K562 (cell line): ENCODE measurements around the gene ALK. TPM values are rescaled to one million over a fixed set of nuclear protein-coding genes. Genes with fewer than 3 reads are reported as not detected.

Source experiments
- ATAC-seq: fragments of 200-7000 bp; cut with Tn5 transposase; 3 replicates; pipeline ENCODE4 v1.9.1; 2020; ENCODE audit warnings: moderate library complexity
- BruUV-seq: library from RNA; stranded (reverse); fragments of 400-500 nt; replicated peaks from 2 replicates; lab custom pipeline; 2021; lab: Mats Ljungman, UMichigan
- CTCF ChIA-PET: fragments of 300-600 bp; formaldehyde crosslinking; extraction: SDS; loops from one replicate; lab custom pipeline; 2021; ENCODE audit warnings: low intra/inter-chr PET ratio; lab: Yijun Ruan, JAX
- POLR2A ChIA-PET: fragments of 300-600, 350-650 bp; sonication (Branson Sonifier 250); formaldehyde crosslinking; extraction: SDS; loops from one replicate; lab custom pipeline; 2021; ENCODE audit warnings: antibody characterized with exemption, inconsistent platforms; lab: Yijun Ruan, JAX
- DNase-seq, 4 experiments: peaks; one replicate each; pipeline versions ENCODE4 v3.0.0 to v3.0.0-alpha.2; 2011 to 2018; ENCODE audit warnings: low spot score in 3 of 4, mixed read lengths in 3 of 4; ENCODE audit errors: extremely low read depth in 1 of 4
- FAIRE-seq: peaks from 2 replicates; lab custom pipeline; 2011; peaks lifted over from hg19 to GRCh38; lab: Jason Lieb, UNC
- H2AFZ ChIP-seq: 2 replicates; pipeline ENCODE4 v1.6.0; 2011; ENCODE audit warnings: low read depth, low read length, control low read depth, inconsistent platforms
- H3K27ac ChIP-seq: fragments of 200-600 bp; 3 replicates; pipeline ENCODE4 v1.8.0; 2011; ENCODE audit warnings: low read depth, mild to moderate bottlenecking, control low read depth, inconsistent platforms, low read length, moderate library complexity, mixed read lengths; ENCODE audit errors: extremely low read depth
- H3K27me3 ChIP-seq, 2 experiments: fragments of 300-600 bp in 1 of 2; 2 replicates in 1 of 2; 3 replicates in 1 of 2; pipeline versions ENCODE4 v1.6.0 to v1.8.0; 2011; ENCODE audit warnings: inconsistent platforms in 2 of 2, low read length in 2 of 2, mild to moderate bottlenecking in 1 of 2, mixed read lengths in 1 of 2, moderate library complexity in 1 of 2; ENCODE audit not compliant: control insufficient read depth in 2 of 2, insufficient read depth in 2 of 2
- H3K36me3 ChIP-seq: fragments of 300-600 bp; 3 replicates; pipeline ENCODE4 v1.8.0; 2011; ENCODE audit warnings: mild to moderate bottlenecking, low read length, inconsistent platforms; ENCODE audit not compliant: control insufficient read depth, insufficient read depth
- H3K4me1 ChIP-seq, 2 experiments: fragments of 200-600 bp in 1 of 2; replicated peaks in 1 of 2; 2 replicates in 1 of 2; 3 replicates in 1 of 2; pipeline versions ENCODE4 v1.5.1 to v1.8.0; 2011; ENCODE audit warnings: inconsistent platforms in 2 of 2, low read length in 2 of 2, mild to moderate bottlenecking in 1 of 2, mixed read lengths in 1 of 2, moderate library complexity in 1 of 2; ENCODE audit not compliant: control insufficient read depth in 2 of 2, insufficient read depth in 2 of 2
- H3K4me2 ChIP-seq: 2 replicates; pipeline ENCODE4 v1.6.1; 2011; ENCODE audit warnings: low read length, control low read depth, inconsistent platforms, mixed read lengths; ENCODE audit not compliant: insufficient read depth
- H3K4me3 ChIP-seq: fragments of 200-600 bp; sonication (generic), shearing (Covaris generic); 2 replicates; pipeline ENCODE4 v1.5.1; 2016; ENCODE audit warnings: control low read depth, inconsistent platforms
- H3K79me2 ChIP-seq: fragments of 200-600 bp; 3 replicates; pipeline ENCODE4 v1.8.0; 2011; ENCODE audit warnings: low read length, inconsistent platforms; ENCODE audit not compliant: control insufficient read depth, insufficient read depth
- H3K9ac ChIP-seq, 2 experiments: 2 replicates each; pipeline versions ENCODE4 v1.6.0 to v1.6.1; 2011; ENCODE audit warnings: low read depth in 2 of 2, low read length in 2 of 2, control low read depth in 1 of 2, inconsistent platforms in 1 of 2, mild to moderate bottlenecking in 1 of 2, mixed read lengths in 1 of 2; ENCODE audit not compliant: insufficient read depth in 1 of 2
- H3K9me1 ChIP-seq: one replicate; pipeline ENCODE4 v1.6.0; 2011; ENCODE audit warnings: inconsistent platforms, mild to moderate bottlenecking, low read length, moderate library complexity; ENCODE audit not compliant: control insufficient read depth, insufficient read depth
- H3K9me3 ChIP-seq: replicated peaks from 2 replicates; pipeline ENCODE4 v1.5.1; 2011; ENCODE audit warnings: low read depth, low read length, inconsistent platforms; ENCODE audit not compliant: control insufficient read depth, insufficient read depth
- H4K20me1 ChIP-seq: replicated peaks from 2 replicates; pipeline ENCODE4 v1.6.1; 2011; ENCODE audit warnings: low read length, inconsistent platforms, mixed read lengths; ENCODE audit not compliant: control insufficient read depth, insufficient read depth
- AFF4 ChIP-seq: sonication (generic); formaldehyde crosslinking; IDR thresholded peaks from 2 replicates; pipeline ENCODE4 v1.8.0; 2023; ENCODE audit warnings: mild to moderate bottlenecking, missing genetic modification reagents
- HLTF ChIP-seq: fragments of 450-650 bp; IDR thresholded peaks from 2 replicates; pipeline ENCODE4 v1.6.1; 2016
- HMG20A ChIP-seq: fragments of 450-650 bp; formaldehyde crosslinking; conservative IDR thresholded peaks from 2 replicates; pipeline ENCODE4 v1.4.0; 2020; ENCODE audit warnings: mild to moderate bottlenecking, mixed read lengths
- MYC ChIP-seq, 2 experiments: fragments of 250-450 bp in 1 of 2; sonication (Bioruptor Pico) in 1 of 2; IDR thresholded peaks; 2 replicates each; pipeline versions ENCODE4 v1.5.1 to v1.6.1; 2012 to 2021; ENCODE audit warnings: low read depth in 2 of 2, borderline replicate concordance in 1 of 2, improper control_type of control experiment in 1 of 2, low read length in 1 of 2, mild to moderate bottlenecking in 1 of 2, moderate library complexity in 1 of 2
- NCOA2 ChIP-seq, 2 experiments: fragments of 450-650 bp; IDR thresholded peaks; 2 replicates each; pipeline ENCODE4 v1.6.1; 2018; ENCODE audit warnings: mild to moderate bottlenecking in 2 of 2, moderate library complexity in 1 of 2; ENCODE audit not compliant: partially characterized antibody in 2 of 2
- NFATC3 ChIP-seq: fragments of 450-650 bp; IDR thresholded peaks from 2 replicates; pipeline ENCODE4 v1.6.1; 2017; ENCODE audit warnings: mild to moderate bottlenecking
- UBTF ChIP-seq, 2 experiments: IDR thresholded peaks; 2 replicates each; pipeline ENCODE4 v1.6.1; 2012; ENCODE audit warnings: improper control_type of control experiment in 2 of 2, low read depth in 2 of 2, low read length in 2 of 2, borderline replicate concordance in 1 of 2
- WGBS: fragments of 100-300 bp; shearing (Covaris generic); methylation state at CpG from one replicate; pipeline ENCODE4 v1.1.6; 2016; ENCODE audit warnings: low coverage, mixed read lengths; ENCODE audit not compliant: insufficient coverage; ENCODE audit errors: missing lambda C conversion rate; 5-methylcytosine and 5-hydroxymethylcytosine counted together
- in situ Hi-C: fragments of 300-500 bp; cut with MboI; formaldehyde crosslinking; loops from 4 replicates; pipeline ENCODE4 v1.15.0; 2018; ENCODE audit warnings: inconsistent platforms, mixed read lengths
- intact Hi-C: fragments of 100-400 bp; cut with micrococcal nuclease; formaldehyde crosslinking; loops from 2 replicates; pipeline ENCODE4 v1.14.2; 2022
- polyA plus RNA-seq, 8 experiments: library from polyadenylated mRNA; depleted of rRNA in 4 of 8; stranded (reverse) in 5 of 8; unstranded in 3 of 8; fragments of >200 nt; fragmentation: Nextera tagmentation in 2 of 8; fragmentation: Illumina TruSeq in 1 of 8; extraction: Ambion mirVana in 2 of 8; extraction: Trizol in 1 of 8; gene quantifications; 2 replicates each; pipeline versions ENCODE4 v1.2.1 to v1.2.3, GENCODE V29; 2011 to 2014; ENCODE audit warnings: inconsistent platforms in 1 of 8, missing spikeins in 1 of 8
- total RNA-seq, 7 experiments: library from RNA; depleted of rRNA in 6 of 7; stranded (reverse); fragments of >200 nt in 6 of 7; fragmentation: Illumina TruSeq in 2 of 7; extraction: Trizol in 2 of 7; gene quantifications; 2 replicates each; pipeline versions ENCODE4 v1.2.1 to v1.2.3, GENCODE V29; 2011 to 2021; ENCODE audit warnings: low replicate concordance in 1 of 7
- TF ChIP-seq, protein P1 (sequence below): sonication (generic); formaldehyde crosslinking; IDR thresholded peaks from 2 replicates; pipeline ENCODE4 v1.8.0; 2022; ENCODE audit warnings: mild to moderate bottlenecking, missing genetic modification reagents, borderline replicate concordance

ALK gene
- total and polyA plus RNA-seq, 9 of the 15 experiments (the other 6 are each of a cell fraction or from before 2014, with no cell fraction given) = not detected

DNA sequence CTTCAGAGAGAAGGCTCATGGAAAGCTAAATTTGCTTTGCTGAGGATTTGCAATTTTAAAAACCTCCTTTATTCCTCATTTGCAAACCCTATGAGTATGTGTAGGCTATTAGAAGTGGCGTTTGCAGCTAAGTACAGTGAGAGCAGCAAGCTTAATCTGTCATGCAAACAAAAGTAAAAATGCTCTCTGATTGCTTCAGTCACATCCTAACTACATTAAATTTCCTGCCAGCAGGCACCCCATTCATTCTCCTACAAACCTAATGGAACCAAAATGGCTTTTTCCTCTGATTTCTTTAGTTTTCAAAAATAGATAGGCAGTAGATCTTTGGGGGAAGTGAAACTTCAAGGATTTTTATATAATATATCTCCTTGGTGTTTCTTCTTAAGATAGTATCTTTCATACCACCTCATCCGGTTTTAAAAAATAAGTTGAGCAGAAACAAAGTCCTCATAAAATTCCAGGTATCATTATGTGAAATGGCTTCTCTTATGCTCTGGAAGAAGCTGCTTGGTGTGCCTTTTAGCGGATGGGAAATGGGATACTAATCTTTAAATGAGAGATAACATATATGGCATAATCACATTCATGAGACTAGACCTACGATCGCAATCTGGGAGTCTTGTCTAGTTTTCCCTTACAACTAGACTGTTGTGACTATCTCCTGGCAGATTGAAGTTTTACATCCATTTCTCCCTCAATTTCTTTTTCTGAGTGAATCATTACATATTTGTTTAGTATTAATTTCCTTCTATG lies 757.1 kb downstream of the ALK start:
- intact Hi-C loops (no loop called here), in situ Hi-C loops (no loop called here)
- FAIRE-seq = no peak
- Histone ChIP-seq H3K9me3 (no peaks in the 10 kb centered on the region), H3K36me3 (no peaks in the 10 kb centered on the region), H3K4me3 (no peak overlapping the region), H3K27me3 (peaks cover 0 to 2% of the 10 kb centered on the region in 2 experiments; a peak in 1 of 5 replicates), H4K20me1 (no peaks in the 10 kb centered on the region), H3K79me2 (no peaks in the 10 kb centered on the region), H3K9me1 (no peaks in the 10 kb centered on the region), H3K9ac (no peak overlapping the region), H2AFZ (no peak overlapping the region), H3K27ac (no peak overlapping the region), H3K4me1 (no peaks in the 10 kb centered on the region; a peak in 1 of 5 replicates), H3K4me2 (no peak overlapping the region)
- DNase-seq = no peak
- no TSS peak for BruUV-seq
- 0% methylated on average over 5 of the region's 5 CpGs for WGBS
- ChIA-PET POLR2A (interaction anchor here (0.6 to 1.7 kb wide), 2 partner anchors 12 to 148 kb away, joined by 5 to 6 read pairs; no protein-coding TSS in a partner anchor), CTCF (no interaction called here)
- ATAC-seq = no peak
- TF ChIP-seq NFATC3 (no peak), NCOA2 (IDR thresholded peaks at IDR 0.05; ENCODE audit: partially characterized antibody in 2 of 2) (no peak), MYC (IDR thresholded peaks at IDR 0.05; ENCODE audit: low read depth, low read length) (no peak), MYC (CRISPR knock-in tag; IDR thresholded peaks at IDR 0.05; ENCODE audit: borderline replicate concordance, low read depth) (no peak), AFF4 (no peak), HMG20A (CRISPR knock-in tag) (no peak), HLTF (no peak), UBTF (IDR thresholded peaks at IDR 0.05; ENCODE audit: borderline replicate concordance in 1 of 2, low read depth in 2 of 2, low read length in 2 of 2) (no peak)
- TF ChIP-seq, protein P1, sequence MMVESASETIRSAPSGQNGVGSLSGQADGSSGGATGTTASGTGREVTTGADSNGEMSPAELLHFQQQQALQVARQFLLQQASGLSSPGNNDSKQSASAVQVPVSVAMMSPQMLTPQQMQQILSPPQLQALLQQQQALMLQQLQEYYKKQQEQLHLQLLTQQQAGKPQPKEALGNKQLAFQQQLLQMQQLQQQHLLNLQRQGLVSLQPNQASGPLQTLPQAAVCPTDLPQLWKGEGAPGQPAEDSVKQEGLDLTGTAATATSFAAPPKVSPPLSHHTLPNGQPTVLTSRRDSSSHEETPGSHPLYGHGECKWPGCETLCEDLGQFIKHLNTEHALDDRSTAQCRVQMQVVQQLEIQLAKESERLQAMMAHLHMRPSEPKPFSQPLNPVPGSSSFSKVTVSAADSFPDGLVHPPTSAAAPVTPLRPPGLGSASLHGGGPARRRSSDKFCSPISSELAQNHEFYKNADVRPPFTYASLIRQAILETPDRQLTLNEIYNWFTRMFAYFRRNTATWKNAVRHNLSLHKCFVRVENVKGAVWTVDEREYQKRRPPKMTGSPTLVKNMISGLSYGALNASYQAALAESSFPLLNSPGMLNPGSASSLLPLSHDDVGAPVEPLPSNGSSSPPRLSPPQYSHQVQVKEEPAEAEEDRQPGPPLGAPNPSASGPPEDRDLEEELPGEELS (CRISPR knock-in tag) = no peak
